ENCODE measurements around the gene FOXQ1.

DNA sequence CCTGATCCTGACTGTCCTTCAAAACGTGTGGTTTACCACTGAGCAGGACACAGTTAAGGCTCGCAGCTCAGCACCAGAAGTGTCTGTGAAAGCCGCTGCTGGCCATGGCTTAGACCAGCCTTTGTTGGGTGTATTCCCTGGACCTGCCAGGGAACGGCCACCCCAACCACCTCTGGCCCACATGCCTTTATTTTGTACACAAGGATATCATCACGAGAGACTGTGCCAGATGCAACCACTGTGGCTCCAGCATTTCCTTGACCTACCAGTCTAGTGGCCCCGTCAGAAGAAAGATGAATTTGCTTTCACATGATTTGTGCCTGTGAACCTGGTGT lies 49.2 kb upstream of the FOXQ1 start:
- TF ChIP-seq, protein P1, sequence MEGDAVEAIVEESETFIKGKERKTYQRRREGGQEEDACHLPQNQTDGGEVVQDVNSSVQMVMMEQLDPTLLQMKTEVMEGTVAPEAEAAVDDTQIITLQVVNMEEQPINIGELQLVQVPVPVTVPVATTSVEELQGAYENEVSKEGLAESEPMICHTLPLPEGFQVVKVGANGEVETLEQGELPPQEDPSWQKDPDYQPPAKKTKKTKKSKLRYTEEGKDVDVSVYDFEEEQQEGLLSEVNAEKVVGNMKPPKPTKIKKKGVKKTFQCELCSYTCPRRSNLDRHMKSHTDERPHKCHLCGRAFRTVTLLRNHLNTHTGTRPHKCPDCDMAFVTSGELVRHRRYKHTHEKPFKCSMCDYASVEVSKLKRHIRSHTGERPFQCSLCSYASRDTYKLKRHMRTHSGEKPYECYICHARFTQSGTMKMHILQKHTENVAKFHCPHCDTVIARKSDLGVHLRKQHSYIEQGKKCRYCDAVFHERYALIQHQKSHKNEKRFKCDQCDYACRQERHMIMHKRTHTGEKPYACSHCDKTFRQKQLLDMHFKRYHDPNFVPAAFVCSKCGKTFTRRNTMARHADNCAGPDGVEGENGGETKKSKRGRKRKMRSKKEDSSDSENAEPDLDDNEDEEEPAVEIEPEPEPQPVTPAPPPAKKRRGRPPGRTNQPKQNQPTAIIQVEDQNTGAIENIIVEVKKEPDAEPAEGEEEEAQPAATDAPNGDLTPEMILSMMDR (IDR thresholded peaks at IDR 0.05) = no peak
- TF ChIP-seq, protein P2, sequence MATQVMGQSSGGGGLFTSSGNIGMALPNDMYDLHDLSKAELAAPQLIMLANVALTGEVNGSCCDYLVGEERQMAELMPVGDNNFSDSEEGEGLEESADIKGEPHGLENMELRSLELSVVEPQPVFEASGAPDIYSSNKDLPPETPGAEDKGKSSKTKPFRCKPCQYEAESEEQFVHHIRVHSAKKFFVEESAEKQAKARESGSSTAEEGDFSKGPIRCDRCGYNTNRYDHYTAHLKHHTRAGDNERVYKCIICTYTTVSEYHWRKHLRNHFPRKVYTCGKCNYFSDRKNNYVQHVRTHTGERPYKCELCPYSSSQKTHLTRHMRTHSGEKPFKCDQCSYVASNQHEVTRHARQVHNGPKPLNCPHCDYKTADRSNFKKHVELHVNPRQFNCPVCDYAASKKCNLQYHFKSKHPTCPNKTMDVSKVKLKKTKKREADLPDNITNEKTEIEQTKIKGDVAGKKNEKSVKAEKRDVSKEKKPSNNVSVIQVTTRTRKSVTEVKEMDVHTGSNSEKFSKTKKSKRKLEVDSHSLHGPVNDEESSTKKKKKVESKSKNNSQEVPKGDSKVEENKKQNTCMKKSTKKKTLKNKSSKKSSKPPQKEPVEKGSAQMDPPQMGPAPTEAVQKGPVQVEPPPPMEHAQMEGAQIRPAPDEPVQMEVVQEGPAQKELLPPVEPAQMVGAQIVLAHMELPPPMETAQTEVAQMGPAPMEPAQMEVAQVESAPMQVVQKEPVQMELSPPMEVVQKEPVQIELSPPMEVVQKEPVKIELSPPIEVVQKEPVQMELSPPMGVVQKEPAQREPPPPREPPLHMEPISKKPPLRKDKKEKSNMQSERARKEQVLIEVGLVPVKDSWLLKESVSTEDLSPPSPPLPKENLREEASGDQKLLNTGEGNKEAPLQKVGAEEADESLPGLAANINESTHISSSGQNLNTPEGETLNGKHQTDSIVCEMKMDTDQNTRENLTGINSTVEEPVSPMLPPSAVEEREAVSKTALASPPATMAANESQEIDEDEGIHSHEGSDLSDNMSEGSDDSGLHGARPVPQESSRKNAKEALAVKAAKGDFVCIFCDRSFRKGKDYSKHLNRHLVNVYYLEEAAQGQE (IDR thresholded peaks at IDR 0.05; ENCODE audit: insufficient read depth in 1 of 2, low read depth in 2 of 2, low read length in 1 of 2) = no peak

All from Panc1 (cell line).